NCI-H446 treated with DMSO at 0.1 percent for 48 hours (cell line): ENCODE results near the gene BAHCC1.

Experiments
- DNase-seq: peaks from one replicate; lab custom pipeline; 2025; lab: John Stamatoyannopoulos, UW

Gene BAHCC1

GRCh38 chr17:81493198-81494038 lies 98.2 kb downstream of the BAHCC1 start:
- no peak for DNase-seq

DNA sequence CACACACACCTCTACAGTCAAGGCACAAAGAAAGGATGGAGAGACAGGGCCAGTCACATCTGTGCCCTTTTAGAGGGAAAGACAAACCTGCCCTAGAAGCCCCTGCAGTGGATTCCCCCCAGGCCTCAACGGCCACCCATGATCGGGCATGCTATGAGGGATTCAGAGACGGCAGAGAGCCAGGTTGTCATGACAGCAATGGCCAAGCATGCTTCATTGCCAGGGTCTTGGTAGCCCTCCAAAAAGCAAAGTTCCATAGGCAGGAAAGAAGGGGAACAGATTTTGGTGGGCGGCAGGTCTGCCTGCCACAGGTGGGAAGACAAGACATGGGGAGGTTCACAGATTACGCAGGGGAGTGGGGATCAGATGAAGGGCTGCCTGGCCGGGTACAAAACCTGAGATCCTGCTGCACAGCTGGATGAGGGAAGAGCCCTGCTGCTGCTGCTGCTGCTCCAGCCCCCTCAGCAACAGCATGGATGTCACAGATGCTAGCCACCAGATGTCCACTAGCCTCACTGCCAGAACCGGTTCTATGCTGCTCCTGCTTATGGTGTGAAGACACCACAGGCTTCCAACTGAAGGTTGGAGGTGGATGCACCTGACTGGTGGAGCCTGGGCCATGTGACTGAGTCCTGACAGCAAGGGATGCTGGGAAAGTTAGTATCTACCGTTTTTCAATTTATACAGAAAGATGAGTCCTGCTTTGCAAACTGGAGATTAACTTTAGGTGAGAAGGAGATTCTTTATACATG lies 99.5 kb downstream of the BAHCC1 start:
- peak; percentile 79 for DNase-seq

GRCh38 chr17:81498953-81499600 lies 103.8 kb downstream of the BAHCC1 start:
- no peak for DNase-seq

GRCh38 chr17:81499601-81499970 lies 104.3 kb downstream of the BAHCC1 start:
- no peak for DNase-seq

- no peak for DNase-seq
Measured at GRCh38 chr17:81500047-81500446, 104.8 kb downstream of the BAHCC1 start.

DNA sequence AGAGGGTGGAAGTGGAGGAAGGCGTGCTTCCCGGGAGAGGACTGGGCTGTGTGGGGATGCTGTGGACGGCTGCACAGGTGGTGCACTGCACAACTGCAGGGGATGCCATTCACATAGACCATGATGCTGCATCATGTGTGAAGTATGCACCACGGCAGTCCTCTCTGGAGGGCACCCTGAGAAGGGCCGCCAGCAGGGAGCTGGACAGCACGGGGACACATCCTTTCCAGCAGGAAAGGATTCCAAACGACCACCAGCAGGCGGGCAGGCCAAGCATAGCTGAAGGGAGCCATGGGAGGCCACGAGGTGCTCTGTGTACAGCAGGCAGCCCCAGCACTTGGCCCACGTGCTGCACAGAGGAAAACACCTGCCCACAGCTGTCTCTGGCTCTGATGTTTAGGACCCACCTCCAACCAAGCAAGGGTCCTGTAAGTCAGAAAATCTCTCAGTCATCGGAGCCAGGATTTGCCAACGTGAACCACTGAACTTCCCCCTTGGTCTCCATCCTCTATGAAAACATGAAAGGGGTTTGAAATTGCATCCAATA lies 107.3 kb downstream of the BAHCC1 start:
- no peak for DNase-seq

GRCh38 chr17:81503619-81504018 lies 108.4 kb downstream of the BAHCC1 start:
- no peak for DNase-seq

- no peak for DNase-seq
Measured at GRCh38 chr17:81508639-81509206, 113.5 kb downstream of the BAHCC1 start.

- DNase-seq = no peak
Measured at GRCh38 chr17:81509207-81509971, 114.1 kb downstream of the BAHCC1 start.

DNA sequence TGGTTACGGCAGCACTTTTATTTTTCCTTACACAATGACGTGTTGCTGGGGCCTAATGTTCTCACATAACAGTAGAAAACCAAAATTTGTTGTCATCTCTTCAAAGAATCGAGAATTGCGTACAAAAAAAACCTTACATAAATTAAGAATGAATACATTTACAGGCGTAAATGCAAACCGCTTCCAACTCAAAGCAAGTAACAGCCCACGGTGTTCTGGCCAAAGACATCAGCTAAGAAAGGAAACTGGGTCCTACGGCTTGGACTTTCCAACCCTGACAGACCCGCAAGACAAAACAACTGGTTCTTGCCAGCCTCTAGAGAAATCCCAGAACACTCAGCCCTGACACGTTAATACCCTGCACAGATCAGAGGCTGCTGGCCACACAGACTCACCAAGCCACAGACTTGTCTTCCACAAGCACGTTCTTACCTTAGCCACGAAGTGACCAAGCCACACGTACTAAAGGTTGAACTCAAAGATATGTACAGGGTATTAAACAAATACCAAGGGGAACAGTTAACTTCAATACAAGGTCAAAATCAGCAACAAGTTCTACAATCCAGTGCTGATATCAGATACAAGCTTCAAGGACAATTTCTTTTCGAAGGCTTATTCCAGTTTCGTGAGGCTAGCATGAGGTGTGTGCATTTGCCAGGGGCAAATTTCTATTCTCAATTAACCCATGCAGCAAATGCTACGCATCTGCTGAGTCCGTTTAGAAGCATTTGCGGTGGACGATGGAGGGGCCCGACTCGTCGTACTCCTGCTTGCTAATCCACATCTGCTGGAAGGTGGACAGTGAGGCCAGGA lies 114.9 kb downstream of the BAHCC1 start:
- no peak for DNase-seq

GRCh38 chr17:81510785-81511553 lies 115.7 kb downstream of the BAHCC1 start:
- DNase-seq = no peak

DNA sequence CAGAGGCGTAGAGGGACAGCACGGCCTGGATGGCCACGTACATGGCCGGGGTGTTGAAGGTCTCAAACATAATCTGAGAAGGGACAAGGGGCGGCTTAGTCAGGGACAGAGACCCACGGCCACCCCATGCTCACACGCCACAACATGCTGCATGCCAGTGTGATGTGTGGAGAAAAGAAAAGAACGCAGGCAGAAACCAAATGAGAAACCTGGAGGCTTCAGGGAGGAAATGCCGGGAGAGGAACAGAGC lies 116.2 kb downstream of the BAHCC1 start:
- DNase-seq = no peak

GRCh38 chr17:81511804-81512561 lies 116.7 kb downstream of the BAHCC1 start:
- no peak for DNase-seq

DNA sequence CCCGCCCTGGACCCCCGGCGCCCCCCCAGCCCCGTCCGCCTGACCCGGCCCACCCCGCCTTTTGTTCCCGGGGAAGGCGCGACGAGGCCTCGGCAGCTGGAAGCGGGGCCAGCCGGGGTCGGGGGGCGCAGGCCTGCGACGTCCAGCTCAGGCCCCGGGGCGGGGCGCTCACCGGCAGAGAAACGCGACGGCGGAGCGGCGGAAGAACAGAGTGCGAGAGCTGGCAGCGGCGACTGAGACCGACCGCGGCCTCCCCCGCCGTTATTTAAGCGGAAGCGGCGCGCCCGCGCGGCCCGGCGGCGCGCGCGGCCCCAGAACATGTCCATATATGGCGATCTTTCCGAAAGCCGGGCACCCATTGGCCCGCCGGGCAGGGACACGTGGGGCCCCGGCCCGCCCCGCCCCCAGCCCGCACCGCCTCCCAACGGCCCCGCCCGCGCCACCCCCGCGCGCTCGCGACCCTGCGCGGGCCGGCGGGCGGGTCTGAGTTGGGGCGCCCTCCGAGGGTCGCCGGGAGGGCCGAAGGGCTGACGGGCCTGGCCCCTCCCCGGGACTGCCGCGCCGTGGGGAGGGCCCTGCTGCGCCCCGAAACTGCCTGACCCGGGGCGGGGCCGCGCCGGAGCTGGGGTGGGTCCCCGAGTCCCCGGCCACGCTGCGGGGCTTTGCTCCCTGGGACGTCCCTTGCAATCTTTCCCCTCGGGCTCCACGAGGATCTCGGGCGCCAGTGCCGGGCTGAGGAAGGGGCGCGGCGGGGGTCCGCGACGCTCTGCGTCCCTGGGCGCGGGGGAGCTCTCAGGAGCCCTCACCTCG lies 117.5 kb downstream of the BAHCC1 start, which contains the start of gene ACTG1:
Gene ACTG1 (minus strand): TSS at position 238 of the 810 bp plus-strand sequence. CDS start 445 bp downstream, outside the sequence.
- peak; percentile 86 for DNase-seq

GRCh38 chr17:81513372-81513752 lies 118.1 kb downstream of the BAHCC1 start:
- DNase-seq = no peak

DNA sequence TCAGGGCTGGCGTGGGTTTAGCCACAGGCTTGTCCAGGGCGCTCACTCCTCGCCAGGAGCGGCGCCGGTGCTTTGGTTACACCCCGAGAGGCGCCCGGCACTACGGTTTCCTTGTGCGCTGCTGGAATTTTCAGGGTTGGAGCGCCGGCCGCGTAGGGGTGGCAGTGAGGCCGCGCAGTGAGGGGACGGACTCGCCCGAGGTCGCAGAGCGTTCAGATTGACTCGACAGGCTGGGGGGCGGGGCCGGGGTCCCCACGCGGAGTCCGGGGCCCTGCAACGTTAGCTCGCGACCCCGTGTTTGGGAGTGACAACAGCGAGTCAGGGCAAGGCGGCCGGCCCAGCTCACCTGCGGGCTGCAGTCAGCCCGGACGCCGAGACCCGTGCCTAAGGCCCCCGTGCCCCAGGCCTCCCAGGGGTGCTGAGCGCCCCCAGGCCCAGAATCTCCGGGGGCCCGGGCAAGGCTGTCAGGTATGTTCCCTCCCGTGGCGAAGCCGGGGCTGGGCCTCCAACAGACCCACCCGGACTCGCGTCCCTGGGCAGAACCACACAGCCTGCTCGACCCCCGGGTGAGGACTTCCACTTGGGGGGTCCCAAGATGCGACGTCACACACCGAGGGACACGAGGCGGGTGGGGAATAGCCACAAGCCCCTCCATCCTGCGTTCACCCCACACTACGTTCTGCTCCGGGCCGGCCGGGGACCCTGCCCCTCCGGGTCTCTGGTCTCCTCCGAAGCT lies 118.7 kb downstream of the BAHCC1 start:
- DNase-seq = no peak

DNA sequence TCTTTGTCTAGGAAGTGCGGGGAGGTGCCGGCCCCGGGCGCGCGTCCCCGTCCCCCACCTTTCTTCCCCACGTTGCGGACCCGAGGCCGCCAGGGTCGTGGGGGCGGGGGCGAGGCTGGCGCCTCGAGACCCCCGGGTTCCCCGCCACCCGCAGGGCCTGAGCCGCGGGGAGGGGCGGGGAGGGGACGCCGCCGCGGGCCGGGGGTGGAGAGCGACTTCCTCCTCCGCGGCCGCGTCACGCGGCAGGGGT lies 119.2 kb downstream of the BAHCC1 start:
- no peak for DNase-seq
